ENCODE results near the gene YAF2.
"Not testable (repeated sequence)": the region's sequence is repeated elsewhere in the genome, so short reads cannot be mapped to it uniquely, and the experiment has no call there.

Gene YAF2

DNA sequence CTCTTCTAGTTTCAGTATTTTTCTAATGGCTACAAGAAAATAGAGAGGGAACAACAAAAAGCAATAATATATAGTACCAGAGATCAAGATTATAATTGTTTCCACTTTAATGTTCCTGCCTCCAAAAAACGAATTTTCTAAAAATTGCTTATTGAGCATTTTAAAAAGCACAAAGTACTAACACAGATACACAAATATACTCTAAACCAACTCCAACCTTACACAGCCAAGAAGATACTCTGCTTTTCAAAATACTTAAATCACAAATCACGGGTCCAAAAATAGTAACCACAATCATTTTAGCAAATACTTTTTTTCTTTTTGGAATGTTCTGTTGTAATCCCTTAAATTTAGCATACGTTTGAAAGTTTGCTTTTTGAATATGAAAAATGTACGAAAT lies 2.0 kb downstream of the YAF2 start:
- no peak for DNase-seq (ENCODE audit: low read depth in 1 of 2, low spot score in 1 of 2)
- TF ChIP-seq POLR2AphosphoS5 (IDR thresholded peaks at IDR 0.05; ENCODE audit: low read depth) (no peak), GABPA (IDR thresholded peaks at IDR 0.05; ENCODE audit: low read depth) (no peak), REST (IDR thresholded peaks at IDR 0.05; ENCODE audit: insufficient replicate concordance, low read depth) (no peak), SPI1 (IDR thresholded peaks at IDR 0.05; ENCODE audit: borderline replicate concordance, low read depth) (no peak)
- TF ChIP-seq, protein P1, sequence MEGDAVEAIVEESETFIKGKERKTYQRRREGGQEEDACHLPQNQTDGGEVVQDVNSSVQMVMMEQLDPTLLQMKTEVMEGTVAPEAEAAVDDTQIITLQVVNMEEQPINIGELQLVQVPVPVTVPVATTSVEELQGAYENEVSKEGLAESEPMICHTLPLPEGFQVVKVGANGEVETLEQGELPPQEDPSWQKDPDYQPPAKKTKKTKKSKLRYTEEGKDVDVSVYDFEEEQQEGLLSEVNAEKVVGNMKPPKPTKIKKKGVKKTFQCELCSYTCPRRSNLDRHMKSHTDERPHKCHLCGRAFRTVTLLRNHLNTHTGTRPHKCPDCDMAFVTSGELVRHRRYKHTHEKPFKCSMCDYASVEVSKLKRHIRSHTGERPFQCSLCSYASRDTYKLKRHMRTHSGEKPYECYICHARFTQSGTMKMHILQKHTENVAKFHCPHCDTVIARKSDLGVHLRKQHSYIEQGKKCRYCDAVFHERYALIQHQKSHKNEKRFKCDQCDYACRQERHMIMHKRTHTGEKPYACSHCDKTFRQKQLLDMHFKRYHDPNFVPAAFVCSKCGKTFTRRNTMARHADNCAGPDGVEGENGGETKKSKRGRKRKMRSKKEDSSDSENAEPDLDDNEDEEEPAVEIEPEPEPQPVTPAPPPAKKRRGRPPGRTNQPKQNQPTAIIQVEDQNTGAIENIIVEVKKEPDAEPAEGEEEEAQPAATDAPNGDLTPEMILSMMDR (IDR thresholded peaks at IDR 0.05; ENCODE audit: insufficient read depth, low read length) = no peak
- Histone ChIP-seq H3K27ac (replicated peaks) (no peak overlapping the region), H3K4me3 (replicated peaks; ENCODE audit: insufficient read depth, low read length) (no peak overlapping the region), H3K27me3 (ENCODE audit: insufficient read depth, poor library complexity, severe bottlenecking) (no peaks in the 10 kb centered on the region)

- TF ChIP-seq REST (IDR thresholded peaks at IDR 0.05; ENCODE audit: insufficient replicate concordance, low read depth) = no peak
- no peak for TF ChIP-seq GABPA (IDR thresholded peaks at IDR 0.05; ENCODE audit: low read depth)
- no peak for TF ChIP-seq POLR2AphosphoS5 (IDR thresholded peaks at IDR 0.05; ENCODE audit: low read depth)
- TF ChIP-seq, protein P1 (IDR thresholded peaks at IDR 0.05; ENCODE audit: insufficient read depth, low read length) = no peak
- no peak for TF ChIP-seq SPI1 (IDR thresholded peaks at IDR 0.05; ENCODE audit: borderline replicate concordance, low read depth)
- Histone ChIP-seq H3K4me3 (replicated peaks; ENCODE audit: insufficient read depth, low read length) (no peak overlapping the region), H3K27ac (replicated peaks) (no peak overlapping the region; the same call in 1 of the 2 replicates), H3K27me3 (ENCODE audit: insufficient read depth, poor library complexity, severe bottlenecking) (no peaks in the 10 kb centered on the region)
- DNase-seq (ENCODE audit: low read depth in 1 of 2, low spot score in 1 of 2) = no peak
Measured at GRCh38 chr12:42235426-42235825, 2.6 kb downstream of the YAF2 start.

- no peak overlapping the region for H3K27ac ChIP-seq (replicated peaks)
- H3K4me3 ChIP-seq (replicated peaks; ENCODE audit: insufficient read depth, low read length) = no peak overlapping the region
- no peak for DNase-seq (ENCODE audit: low read depth in 1 of 2, low spot score in 1 of 2)
- no peaks in the 10 kb centered on the region for H3K27me3 ChIP-seq (ENCODE audit: insufficient read depth, poor library complexity, severe bottlenecking)
- TF ChIP-seq, protein P1 (IDR thresholded peaks at IDR 0.05; ENCODE audit: insufficient read depth, low read length) = no peak
- TF ChIP-seq SPI1 (IDR thresholded peaks at IDR 0.05; ENCODE audit: borderline replicate concordance, low read depth) = no peak
- no peak for TF ChIP-seq POLR2AphosphoS5 (IDR thresholded peaks at IDR 0.05; ENCODE audit: low read depth)
- TF ChIP-seq REST (IDR thresholded peaks at IDR 0.05; ENCODE audit: insufficient replicate concordance, low read depth) = no peak
- TF ChIP-seq GABPA (IDR thresholded peaks at IDR 0.05; ENCODE audit: low read depth) = no peak
Measured at GRCh38 chr12:42234970-42235369, 3.1 kb downstream of the YAF2 start.

DNA sequence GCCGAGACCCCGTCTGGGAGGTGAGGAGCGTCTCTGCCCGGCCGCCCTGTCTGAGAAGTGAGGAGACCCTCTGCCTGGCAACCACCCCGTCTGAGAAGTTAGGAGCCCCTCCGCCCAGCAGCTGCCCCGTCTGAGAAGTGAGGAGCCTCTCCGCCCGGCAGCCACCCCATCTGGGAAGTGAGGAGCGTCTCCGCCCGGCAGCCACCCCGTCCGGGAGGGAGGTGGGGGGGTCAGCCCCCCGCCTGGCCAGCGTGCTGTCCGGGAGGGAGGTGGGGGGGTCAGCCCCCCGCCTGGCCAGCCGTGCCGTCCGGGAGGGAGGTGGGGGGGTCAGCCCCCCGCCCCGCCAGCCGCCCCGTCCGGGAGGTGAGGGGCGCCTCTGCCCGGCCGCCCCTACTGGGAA lies 10.5 kb downstream of the YAF2 start:
- not testable (repeated sequence) for H3K27ac ChIP-seq (replicated peaks); H3K4me3 ChIP-seq (replicated peaks; ENCODE audit: insufficient read depth, low read length); DNase-seq (ENCODE audit: low read depth in 1 of 2, low spot score in 1 of 2); H3K27me3 ChIP-seq (ENCODE audit: insufficient read depth, poor library complexity, severe bottlenecking)

- H3K4me3 ChIP-seq (replicated peaks; ENCODE audit: insufficient read depth, low read length); H3K27ac ChIP-seq (replicated peaks); H3K27me3 ChIP-seq (ENCODE audit: insufficient read depth, poor library complexity, severe bottlenecking); DNase-seq (ENCODE audit: low read depth in 1 of 2, low spot score in 1 of 2): not testable (repeated sequence)
Measured at GRCh38 chr12:42224501-42224900, 13.5 kb downstream of the YAF2 start.

Data from HL-60 (cell line).